Epithelial cell of proximal tubule (primary cell): ENCODE data around the gene OR12D3. TPM values are rescaled to one million over a fixed set of nuclear protein-coding genes. Genes with fewer than 3 reads are reported as not detected.
"Not testable (repeated sequence)": the region's sequence is repeated elsewhere in the genome, so short reads cannot be mapped to it uniquely, and the experiment has no call there.

Experiments
- DNase-seq: peaks from one replicate; pipeline ENCODE4 v3.0.0-alpha.2; 2011; ENCODE audit warnings: low read depth
- H3K4me3 ChIP-seq: 2 replicates; pipeline ENCODE4 v1.5.1; 2011; ENCODE audit warnings: low read depth, mild to moderate bottlenecking, low read length
- total RNA-seq: library from RNA; depleted of rRNA; stranded (reverse); fragments of >200 nt; gene quantifications from 2 replicates; pipeline ENCODE4 v1.2.3, GENCODE V29; 2015
- TF ChIP-seq, protein P1 (sequence below): conservative IDR thresholded peaks from 2 replicates; pipeline ENCODE4 v1.5.1; 2012; ENCODE audit warnings: low read depth, mild to moderate bottlenecking, low read length

Gene OR12D3
- total RNA-seq, 1 donor from 2014 or later, result not detected

DNA sequence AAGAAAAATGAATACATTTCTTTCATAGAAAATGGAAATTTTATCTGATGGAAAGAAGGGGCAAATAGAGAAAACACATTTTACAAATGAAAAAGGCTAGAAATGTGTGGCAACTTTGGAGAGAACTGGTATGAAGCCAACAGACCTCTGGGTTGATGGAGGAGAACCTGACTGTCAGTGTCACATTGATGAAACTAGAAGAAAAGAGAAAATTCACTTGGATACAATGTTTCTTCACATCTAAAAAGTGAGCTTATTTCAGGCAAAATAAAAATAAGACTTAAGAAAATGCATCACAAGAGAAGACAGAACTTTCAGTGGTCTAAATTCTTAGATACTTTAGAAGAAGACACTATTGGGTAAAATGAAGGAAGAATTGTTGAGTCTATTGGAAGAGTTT, 20.2 kb upstream of the OR12D3 start, which contains the start of gene OR12D2:
Gene OR12D2, plus strand, starts transcription at position 301 of the 400 bp plus-strand sequence. CDS start 1,069 bp downstream, outside the sequence.
- no peak for DNase-seq
- H3K4me3 ChIP-seq, result no peak within 1 kb of the TSS
- TF ChIP-seq, protein P1, sequence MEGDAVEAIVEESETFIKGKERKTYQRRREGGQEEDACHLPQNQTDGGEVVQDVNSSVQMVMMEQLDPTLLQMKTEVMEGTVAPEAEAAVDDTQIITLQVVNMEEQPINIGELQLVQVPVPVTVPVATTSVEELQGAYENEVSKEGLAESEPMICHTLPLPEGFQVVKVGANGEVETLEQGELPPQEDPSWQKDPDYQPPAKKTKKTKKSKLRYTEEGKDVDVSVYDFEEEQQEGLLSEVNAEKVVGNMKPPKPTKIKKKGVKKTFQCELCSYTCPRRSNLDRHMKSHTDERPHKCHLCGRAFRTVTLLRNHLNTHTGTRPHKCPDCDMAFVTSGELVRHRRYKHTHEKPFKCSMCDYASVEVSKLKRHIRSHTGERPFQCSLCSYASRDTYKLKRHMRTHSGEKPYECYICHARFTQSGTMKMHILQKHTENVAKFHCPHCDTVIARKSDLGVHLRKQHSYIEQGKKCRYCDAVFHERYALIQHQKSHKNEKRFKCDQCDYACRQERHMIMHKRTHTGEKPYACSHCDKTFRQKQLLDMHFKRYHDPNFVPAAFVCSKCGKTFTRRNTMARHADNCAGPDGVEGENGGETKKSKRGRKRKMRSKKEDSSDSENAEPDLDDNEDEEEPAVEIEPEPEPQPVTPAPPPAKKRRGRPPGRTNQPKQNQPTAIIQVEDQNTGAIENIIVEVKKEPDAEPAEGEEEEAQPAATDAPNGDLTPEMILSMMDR, result no peak

DNA sequence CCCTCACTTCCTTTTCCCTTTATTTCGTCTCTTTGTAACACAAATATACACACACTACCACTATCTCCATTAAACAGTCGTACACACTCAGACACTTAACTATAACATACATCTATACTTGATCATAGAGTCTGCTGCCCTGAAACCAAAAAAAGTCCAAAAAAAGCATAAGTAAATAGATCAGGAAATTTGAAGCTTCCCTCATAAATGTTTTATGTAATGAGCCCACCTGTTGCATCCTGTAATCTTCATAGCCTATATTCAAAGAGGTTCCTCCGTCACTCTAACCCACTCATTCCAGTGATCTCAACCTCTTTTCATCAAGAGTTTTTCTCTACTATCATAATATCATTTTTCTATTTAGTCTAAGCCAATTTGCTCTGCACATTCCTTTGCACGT, 13.4 kb upstream of the OR12D3 start:
- DNase-seq, result no peak
- H3K4me3 ChIP-seq, result no peak overlapping the region
- TF ChIP-seq, protein P1, result no peak

DNA sequence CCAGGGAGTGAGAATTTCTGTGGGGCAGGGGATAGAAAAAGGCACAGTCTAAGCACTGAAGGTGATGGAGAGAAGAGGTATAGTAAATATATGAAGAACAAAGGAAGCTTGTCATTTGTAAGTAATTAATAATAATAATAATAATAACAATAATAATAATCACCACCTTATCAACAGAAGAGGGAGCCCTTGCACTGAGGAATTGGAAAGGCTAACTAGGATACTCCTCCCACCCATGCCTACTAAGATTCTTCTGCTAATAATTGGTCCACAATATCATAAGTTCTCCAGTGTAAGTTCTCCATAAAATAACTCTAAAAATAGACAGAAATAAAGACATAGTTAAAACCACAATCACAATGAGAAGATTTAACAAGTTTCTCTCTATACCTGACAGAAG, 912 bp upstream of the OR12D3 start:
- no peak for DNase-seq
- TF ChIP-seq, protein P1, result peak; percentile 34
- no peak overlapping the region for H3K4me3 ChIP-seq

DNA sequence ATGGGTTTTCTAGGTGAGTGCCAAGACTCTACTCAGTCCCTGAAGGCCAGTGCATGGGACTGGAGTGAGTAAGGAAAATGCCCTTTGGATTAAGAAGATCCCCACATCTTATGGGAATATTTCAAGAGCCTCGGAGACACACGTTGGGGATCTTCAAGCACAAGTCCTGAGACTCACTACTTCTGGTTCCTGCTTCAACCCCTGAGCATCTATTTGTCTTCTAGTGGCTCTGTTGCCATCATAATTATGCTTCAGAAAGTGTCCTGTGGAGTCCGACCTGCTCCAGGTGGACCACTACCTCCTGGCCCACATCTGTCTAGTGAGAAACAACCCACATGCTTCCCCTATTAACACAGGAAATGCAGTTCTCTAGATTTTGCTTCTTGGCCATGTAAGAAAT, 6.3 kb downstream of the OR12D3 start, which contains the start of gene OR5V1:
Gene OR5V1, minus strand, starts transcription at position 101 of the 400 bp plus-strand sequence. CDS start 12,670 bp downstream, outside the sequence.
- no peak within 1 kb of the TSS for H3K4me3 ChIP-seq
- DNase-seq, result no peak
- TF ChIP-seq, protein P1, result no peak

DNA sequence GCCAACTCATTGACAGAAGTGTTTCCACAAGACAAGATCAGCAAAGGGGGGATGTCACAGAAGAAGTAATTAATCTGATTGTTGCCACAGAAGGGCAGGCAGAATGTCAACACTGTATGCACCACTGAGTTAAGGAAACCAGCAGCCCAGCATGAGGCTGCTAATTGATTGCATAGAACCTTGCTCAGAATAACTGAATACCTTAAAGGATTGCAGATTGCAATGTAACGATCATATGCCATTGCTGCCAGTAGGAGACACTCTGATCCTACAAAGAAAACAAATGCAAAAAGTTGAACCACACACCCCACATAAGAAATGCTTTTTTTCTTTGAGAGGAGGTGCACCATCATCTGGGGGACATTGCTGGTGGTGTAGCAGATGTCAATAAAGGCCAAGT, 19.5 kb downstream of the OR12D3 start:
- DNase-seq, result no peak
- TF ChIP-seq, protein P1, result no peak

DNA sequence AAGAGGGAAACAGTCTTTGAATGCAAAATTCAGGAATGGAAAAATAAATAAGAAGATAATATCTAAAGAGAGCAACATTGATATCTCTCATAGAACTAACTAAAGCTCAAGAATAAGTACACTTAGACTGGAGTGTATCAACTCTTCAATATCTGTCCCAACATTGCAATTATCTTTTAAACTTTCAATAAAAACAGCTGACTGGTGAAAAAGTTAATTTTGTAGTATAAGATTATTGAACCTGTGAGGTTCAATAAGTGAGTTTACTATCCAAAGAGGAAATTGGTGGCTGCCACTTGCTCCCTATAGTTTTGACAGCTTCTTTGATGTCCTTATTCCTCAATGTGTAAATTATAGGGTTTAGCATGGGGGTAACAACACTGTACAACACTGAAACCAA, 20.1 kb downstream of the OR12D3 start:
- DNase-seq, result no peak
- TF ChIP-seq, protein P1, result no peak
- no peak overlapping the region for H3K4me3 ChIP-seq

More for the DNA sequence above, 19.5 kb downstream of the OR12D3 start:
- H3K4me3 ChIP-seq, result no peak overlapping the region

DNA sequence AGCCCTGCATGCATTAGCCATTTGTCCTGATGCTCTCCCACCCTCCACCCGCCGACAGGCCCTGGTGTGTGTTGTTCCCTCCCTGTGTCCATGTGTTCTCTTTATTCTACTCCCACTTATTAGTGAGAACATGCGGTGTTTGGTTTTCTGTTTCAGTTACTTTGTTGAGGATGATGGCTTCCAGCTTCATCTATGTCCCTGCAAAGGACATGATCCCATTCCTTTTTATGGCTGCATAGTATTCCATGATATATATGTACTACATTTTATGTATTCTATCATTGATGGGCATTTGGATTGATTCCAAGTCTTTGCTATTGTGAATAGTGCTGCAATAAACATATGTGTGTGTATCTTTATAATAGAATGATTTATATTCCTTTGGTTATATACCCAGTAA, 25.7 kb downstream of the OR12D3 start:
- DNase-seq, H3K4me3 ChIP-seq: not testable (repeated sequence)
